Loucy (cell line): Measurements from ENCODE around the gene ALPP.
"Not testable (repeated sequence)": the region's sequence is repeated elsewhere in the genome, so short reads cannot be mapped to it uniquely, and the experiment has no call there.

Experiments
- CTCF ChIP-seq: fragments of 200-600 bp; sonication (generic); conservative IDR thresholded peaks from 2 replicates; pipeline ENCODE4 v1.5.1; 2014; ENCODE audit warnings: mild to moderate bottlenecking, antibody characterized with exemption, low read length
- EZH2phosphoT487 ChIP-seq: fragments of 200-600 bp; IDR thresholded peaks from 2 replicates; pipeline ENCODE4 v1.6.1; 2018; ENCODE audit warnings: antibody characterized with exemption, mild to moderate bottlenecking, moderate library complexity, borderline replicate concordance

GRCh38 chr2:232407428-232408150 is 29.0 kb downstream of the ALPP start:
- TF ChIP-seq CTCF, EZH2phosphoT487: not testable (repeated sequence)
